Measurements from ENCODE around the gene SOX14. TPM values are rescaled to one million over a fixed set of nuclear protein-coding genes. Genes with fewer than 3 reads are reported as not detected.

SOX14 gene
- polyA plus RNA-seq, 1 donor from 2014 or later: not detected

GRCh38 chr3:137815251-137815650 lies 51.1 kb downstream of the SOX14 start:
- no peak overlapping the region for H3K4me3 ChIP-seq (ENCODE audit: low read length)
- H3F3A ChIP-seq (ENCODE audit: insufficient read depth, low read length, poor library complexity, severe bottlenecking): no peaks in the 10 kb centered on the region
- no peaks in the 10 kb centered on the region for H3K36me3 ChIP-seq (ENCODE audit: insufficient read depth, low read length)
- H3K9me2 ChIP-seq (ENCODE audit: insufficient read depth, low read length): no peaks in the 10 kb centered on the region
- TF ChIP-seq POLR2AphosphoS5 (IDR thresholded peaks at IDR 0.05) (no peak), SMC3 (conservative IDR thresholded peaks at IDR 0.05; ENCODE audit: poor library complexity) (no peak), REST (IDR thresholded peaks at IDR 0.05; ENCODE audit: borderline replicate concordance) (no peak), TAF1 (IDR thresholded peaks at IDR 0.05; ENCODE audit: low read depth) (no peak), MXI1 (conservative IDR thresholded peaks at IDR 0.05; ENCODE audit: poor library complexity, severe bottlenecking) (no peak), RAD21 (conservative IDR thresholded peaks at IDR 0.05) (no peak), CTCF (IDR thresholded peaks at IDR 0.05; ENCODE audit: poor library complexity, severe bottlenecking) (no peak), EP300 (conservative IDR thresholded peaks at IDR 0.05; ENCODE audit: poor library complexity, severe bottlenecking) (no peak), EZH2 (IDR thresholded peaks at IDR 0.05; ENCODE audit: borderline replicate concordance, insufficient read depth, low read length, poor library complexity, severe bottlenecking) (no peak)
- no peaks in the 10 kb centered on the region for H3K79me2 ChIP-seq (replicated peaks; ENCODE audit: insufficient read depth, low read length)
- no peak overlapping the region for H3K4me2 ChIP-seq (ENCODE audit: low read length)
- no peak overlapping the region for H3K27ac ChIP-seq (ENCODE audit: low read length)
- no peak overlapping the region for H3K9ac ChIP-seq (ENCODE audit: low read length)
- H4K20me1 ChIP-seq (ENCODE audit: insufficient read depth): no peaks in the 10 kb centered on the region
- no peak overlapping the region for H2AFZ ChIP-seq (ENCODE audit: low read depth, low read length)
- H3K27me3 ChIP-seq (ENCODE audit: insufficient read depth, low read depth, low read length): no peaks in the 10 kb centered on the region
- no peaks in the 10 kb centered on the region for H3K9me3 ChIP-seq (ENCODE audit: low read length)

Other genes with a start within 250 kb of the SOX14 start
- not detected in 2 replicates for gene CLDN18, start 245.8 kb downstream of the SOX14 start, polyA plus RNA-seq